GM12873 (cell line): ENCODE measurements around the gene TANK.

ENCODE experiments used
- TF ChIP-seq, protein P1 (sequence below): IDR thresholded peaks from 2 replicates; pipeline ENCODE4 v1.5.1; 2012; ENCODE audit warnings: low read depth, mild to moderate bottlenecking, moderate library complexity, low read length, control low read depth; ENCODE audit not compliant: insufficient read depth; ENCODE audit errors: missing control alignments

TANK gene

DNA sequence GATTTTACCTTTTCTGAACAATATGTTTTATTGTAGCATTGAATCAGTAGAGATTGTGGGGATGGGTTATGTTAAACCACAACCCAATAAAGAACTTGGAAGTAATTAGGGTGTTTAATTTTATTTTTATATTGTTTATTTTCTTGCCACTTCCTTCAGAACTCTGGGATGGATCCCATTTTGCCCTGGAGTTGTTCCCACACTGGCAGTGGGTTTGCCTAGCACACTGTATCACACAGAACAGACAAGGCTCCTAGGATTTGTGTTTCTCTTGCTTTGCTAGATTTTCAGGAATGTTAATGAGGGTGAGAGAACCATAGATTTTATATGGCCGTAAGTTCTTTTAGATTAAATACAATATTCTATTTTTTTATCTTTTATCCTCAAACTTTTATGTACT lies 59.0 kb downstream of the TANK start:
- TF ChIP-seq, protein P1, sequence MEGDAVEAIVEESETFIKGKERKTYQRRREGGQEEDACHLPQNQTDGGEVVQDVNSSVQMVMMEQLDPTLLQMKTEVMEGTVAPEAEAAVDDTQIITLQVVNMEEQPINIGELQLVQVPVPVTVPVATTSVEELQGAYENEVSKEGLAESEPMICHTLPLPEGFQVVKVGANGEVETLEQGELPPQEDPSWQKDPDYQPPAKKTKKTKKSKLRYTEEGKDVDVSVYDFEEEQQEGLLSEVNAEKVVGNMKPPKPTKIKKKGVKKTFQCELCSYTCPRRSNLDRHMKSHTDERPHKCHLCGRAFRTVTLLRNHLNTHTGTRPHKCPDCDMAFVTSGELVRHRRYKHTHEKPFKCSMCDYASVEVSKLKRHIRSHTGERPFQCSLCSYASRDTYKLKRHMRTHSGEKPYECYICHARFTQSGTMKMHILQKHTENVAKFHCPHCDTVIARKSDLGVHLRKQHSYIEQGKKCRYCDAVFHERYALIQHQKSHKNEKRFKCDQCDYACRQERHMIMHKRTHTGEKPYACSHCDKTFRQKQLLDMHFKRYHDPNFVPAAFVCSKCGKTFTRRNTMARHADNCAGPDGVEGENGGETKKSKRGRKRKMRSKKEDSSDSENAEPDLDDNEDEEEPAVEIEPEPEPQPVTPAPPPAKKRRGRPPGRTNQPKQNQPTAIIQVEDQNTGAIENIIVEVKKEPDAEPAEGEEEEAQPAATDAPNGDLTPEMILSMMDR = no peak

DNA sequence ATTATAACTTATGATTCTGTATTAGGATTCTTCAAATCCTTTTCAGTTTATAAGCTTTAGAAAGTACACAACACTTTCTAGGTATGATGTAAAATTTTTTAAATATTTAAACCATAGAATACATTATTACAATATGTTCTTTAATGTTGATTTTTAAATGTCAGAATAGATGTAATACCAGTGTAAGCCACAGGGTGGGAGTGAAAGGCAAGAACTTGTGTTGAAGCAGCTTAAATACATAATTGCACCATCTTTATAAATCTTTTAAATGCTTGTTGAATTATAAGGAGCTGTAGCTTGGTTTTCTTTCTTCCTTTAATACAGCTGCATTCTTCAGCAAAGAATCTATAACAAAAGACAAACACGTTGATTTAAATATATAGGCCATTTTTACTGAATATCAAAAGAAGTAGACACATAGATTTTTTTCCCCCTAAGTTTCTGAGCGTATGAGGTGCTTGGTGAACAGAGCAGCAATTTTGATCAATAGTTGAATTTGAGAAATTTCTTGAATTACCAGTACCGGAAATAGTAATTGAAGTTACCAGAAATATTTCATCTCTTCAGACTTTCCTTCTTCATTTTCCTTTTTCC lies 63.0 kb downstream of the TANK start:
- TF ChIP-seq, protein P1 = peak; percentile 56

DNA sequence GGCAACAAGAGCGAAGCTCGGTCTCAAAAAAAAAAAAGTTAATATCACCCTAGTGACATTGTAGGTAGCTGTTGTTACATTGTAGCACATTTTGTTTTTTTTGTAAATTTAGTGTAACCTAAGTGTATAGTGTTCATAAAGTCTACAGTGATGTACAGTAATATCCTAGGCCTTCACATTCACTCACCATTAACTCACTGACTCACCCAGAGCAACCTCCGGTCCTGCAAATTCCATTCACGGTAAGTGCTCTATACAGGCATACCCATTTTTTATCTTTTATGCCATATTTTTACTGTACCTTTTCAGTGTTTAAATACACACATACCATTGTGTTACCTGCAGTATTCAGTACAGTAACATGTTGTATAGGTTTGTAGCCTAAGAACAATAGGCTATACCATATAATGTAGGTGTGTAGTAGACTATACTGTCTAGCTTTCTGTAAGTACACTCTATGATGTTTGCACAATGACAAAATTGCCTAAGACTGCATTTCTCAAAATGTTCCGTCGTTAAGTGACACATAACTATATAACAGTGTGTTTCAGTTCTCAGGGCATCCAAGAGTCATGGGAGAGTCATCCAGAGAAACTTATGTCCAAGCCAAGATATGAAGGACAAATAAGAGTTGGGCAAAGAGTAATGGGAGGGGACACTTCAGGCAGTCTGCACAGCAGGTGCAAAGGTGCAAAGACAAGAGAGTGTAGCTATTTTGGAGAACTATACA lies 68.4 kb downstream of the TANK start:
- TF ChIP-seq, protein P1 = no peak

DNA sequence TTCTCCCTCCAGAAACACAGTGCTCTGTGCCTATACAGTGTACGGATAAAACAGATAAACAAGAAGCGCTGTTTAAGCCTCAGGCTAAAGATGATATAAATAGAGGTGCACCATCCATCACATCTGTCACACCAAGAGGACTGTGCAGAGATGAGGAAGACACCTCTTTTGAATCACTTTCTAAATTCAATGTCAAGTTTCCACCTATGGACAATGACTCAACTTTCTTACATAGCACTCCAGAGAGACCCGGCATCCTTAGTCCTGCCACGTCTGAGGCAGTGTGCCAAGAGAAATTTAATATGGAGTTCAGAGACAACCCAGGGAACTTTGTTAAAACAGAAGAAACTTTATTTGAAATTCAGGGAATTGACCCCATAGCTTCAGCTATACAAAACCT lies 70.7 kb downstream of the TANK start:
- TF ChIP-seq, protein P1 = no peak

DNA sequence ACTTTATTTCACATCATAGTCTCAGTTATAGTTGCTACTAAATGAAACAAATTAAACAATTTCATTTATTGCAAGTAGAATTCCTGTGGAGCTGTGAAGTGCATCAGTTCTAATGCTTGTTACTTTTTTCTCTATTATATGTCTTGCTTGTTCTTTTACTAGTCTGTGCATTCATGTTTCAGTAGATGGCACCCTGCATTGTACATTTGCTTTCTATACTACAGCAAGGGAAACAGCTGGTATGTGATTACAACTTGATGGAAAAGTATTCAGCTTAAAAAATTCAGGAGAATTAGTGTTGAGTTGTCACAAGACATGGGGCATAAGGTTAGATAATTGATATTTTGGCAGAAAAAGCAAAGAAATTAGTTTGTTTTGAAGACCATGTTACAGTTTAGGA lies 72.3 kb downstream of the TANK start:
- TF ChIP-seq, protein P1 = no peak

DNA sequence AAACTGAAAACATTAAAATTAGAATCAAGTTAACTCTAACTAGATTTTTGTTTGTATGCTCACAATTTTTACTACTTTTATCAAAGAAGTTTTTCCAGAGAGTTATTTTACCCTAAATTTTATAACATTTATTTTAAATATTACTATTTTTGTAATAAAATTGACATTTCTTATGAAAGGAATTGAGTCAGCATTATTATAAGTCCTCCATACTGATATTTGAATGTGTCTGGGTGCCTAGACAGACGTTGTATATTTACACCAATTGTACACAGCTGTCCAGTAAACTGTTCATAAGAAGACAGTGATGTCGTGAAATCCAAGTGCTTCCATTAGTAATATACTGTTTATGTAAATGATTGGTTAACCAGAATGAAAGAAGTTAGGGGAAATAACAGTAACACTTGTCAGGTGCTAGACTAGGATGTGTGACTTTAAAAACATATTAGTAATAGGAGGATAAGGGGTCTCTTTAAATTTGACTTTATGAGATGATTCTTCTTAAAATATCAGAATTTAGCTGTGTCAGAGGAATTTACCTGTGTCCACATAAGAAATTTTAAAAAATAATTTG lies 73.7 kb downstream of the TANK start:
- TF ChIP-seq, protein P1 = no peak

DNA sequence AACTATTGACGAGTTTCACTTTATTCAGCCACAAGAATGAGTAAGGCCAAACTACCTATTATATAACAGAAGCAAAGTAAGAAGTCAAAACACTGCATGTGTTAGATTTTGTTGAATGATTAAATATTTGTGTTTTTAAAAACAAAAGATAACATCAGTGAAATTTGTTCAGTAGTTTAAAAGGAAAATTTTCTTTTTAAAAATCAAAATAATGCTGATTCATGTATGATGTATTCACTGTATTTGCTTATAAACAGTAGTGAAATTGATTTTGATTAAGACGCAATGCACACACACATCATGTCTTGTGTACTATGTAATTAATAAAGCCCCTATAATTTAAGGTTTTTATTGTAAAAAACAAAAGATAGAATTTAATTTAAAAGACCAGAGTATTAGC lies 74.4 kb downstream of the TANK start:
- TF ChIP-seq, protein P1 = no peak
